NCI-H1930 (cell line): ENCODE data around the gene SNX12.
"Not testable (repeated sequence)": the region's sequence is repeated elsewhere in the genome, so short reads cannot be mapped to it uniquely, and the experiment has no call there.

Experiments
- DNase-seq, 2 experiments: peaks; one replicate each; lab custom pipeline; 2025; lab: John Stamatoyannopoulos, UW

Gene SNX12

DNA sequence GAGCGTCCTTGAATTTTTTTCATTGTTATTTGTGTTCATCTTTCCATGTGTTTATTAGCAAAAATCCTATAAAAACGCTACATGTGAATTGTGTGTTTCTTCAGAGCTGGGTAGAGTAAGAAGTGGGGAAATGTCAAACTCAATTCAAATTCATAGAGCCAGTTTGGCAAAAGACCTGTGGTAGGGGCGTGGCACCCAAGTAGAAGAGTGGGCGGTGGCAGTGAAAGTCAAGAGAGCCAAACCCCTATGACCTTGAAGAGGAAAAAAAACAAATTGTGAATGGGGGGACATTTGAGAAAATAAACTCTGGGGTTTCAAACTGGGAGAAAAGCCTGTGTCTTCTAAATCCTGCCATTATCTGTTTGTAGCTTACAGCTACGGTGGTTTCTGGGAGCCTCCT lies 23.1 kb upstream of the SNX12 start:
- DNase-seq = no peak

- no peak for DNase-seq
These were observed 17.8 kb upstream of the SNX12 start for GRCh38 chrX:71085900-71086299.

- no peak for DNase-seq
These were observed 14.7 kb upstream of the SNX12 start for GRCh38 chrX:71082822-71083221.

DNA sequence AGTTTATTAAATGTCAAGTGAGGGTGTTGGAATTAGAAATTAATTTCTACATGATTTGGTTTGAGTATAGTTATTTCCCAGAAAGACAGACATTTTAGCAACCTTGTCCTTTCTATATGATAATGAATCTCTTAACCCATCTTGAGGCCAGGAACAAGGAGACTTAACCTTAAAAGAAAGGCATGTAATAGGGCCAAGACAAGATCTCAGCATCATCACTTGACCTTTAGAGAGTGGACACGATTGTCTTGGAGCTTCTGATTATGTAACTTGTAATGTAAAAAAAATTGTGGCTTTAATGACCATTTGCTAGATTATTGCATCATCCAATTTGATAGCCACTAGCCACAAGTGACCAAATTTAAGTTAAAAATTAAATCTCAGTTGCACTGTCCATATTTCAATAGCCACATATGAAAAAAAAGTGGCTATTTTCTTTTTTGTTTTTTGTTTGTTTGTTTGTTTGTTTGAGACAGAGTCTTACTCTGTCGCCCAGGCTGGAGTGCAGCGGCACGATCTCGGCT lies 14.1 kb upstream of the SNX12 start:
- DNase-seq = no peak

DNA sequence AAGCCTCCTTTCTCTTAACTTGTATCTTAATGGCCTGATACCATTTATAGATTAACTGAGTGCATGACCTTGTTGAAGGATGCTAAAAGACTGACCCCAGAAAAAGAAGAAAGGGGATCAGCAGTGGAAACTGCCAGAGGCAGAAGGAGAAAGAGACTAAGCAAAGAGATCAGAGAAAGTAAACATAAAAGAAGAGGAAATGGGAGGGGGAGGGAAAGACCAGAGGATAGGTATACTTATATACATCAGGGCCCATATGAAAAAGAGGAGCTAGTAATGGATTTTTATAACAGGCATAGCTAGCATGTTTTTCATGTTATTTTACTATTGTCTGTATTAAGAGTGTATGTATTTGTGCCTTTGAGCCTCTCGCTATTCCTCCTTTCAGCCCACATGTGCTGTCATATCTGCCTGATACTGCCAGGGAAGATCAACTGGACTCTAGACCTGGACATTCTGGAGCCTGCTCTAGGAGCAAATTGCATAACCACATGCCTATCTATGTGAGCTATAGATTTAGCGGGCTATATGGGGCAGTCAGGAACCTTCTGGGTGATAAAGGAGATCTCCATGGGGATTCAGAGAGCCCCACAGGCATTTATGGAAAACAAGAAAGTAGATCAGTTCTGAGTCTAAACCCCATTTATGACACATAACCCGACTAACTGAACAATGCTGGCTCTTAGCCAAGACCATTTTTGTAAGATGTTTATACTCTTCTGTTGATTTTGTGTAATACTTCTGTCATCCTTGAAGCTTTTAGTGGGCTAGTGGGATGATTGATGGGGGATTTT lies 13.4 kb upstream of the SNX12 start:
- DNase-seq = no peak

GRCh38 chrX:71070531-71070930 lies 2.4 kb upstream of the SNX12 start:
- DNase-seq = no peak

DNA sequence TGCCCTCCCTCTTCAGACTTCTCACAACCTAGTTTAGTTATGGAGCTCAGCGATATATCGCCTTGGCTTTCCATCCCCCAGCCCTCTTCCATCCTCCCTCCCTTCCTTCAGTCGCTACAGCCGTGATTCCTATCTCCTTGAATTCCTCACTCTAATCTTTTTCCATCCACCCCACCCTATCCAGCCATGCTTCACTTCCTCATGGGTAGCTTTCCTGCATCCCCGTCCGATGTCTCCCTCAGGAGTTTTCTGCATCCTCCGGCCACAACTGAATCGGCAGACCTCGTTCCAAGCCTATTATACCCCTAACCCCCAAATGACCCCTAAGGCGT lies 456 bp downstream of the SNX12 start:
- DNase-seq = no peak

GRCh38 chrX:71067089-71067488 lies 1.0 kb downstream of the SNX12 start:
- DNase-seq = no peak

GRCh38 chrX:71060127-71060526 lies 8.0 kb downstream of the SNX12 start:
- no peak for DNase-seq

DNA sequence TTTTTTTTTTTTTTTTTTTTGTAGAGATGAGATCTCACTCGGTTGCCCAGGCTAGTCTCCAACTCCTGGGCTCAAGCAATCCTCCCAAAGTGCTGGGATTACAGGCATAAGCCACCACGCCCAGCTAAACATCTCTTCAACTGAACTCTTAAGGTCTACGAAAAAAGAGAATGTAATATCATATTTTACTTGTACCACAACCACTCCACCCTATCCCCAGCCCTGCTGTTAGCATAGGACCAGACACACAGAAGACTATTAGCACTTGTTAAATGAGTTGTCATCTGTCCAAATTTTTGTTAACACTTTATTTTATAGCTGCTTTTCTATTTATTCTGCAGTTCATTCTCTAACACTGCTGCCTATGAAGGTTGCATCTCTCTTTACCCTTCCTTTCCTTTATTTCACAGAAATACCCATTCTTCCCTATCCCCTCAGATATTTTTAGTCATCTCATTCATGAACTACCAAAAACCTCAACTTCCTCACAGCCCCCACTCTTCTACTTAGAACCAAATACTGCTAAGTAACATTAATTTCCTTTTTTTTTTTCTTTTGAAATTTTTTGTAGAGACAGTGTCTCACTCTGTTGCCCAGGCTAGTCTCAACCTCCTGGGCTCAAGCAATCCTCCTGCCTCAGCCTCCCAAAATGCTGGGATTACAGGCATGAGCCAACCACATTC lies 10.1 kb downstream of the SNX12 start:
- DNase-seq = no peak

GRCh38 chrX:71056867-71057266 lies 11.3 kb downstream of the SNX12 start:
- no peak for DNase-seq

DNA sequence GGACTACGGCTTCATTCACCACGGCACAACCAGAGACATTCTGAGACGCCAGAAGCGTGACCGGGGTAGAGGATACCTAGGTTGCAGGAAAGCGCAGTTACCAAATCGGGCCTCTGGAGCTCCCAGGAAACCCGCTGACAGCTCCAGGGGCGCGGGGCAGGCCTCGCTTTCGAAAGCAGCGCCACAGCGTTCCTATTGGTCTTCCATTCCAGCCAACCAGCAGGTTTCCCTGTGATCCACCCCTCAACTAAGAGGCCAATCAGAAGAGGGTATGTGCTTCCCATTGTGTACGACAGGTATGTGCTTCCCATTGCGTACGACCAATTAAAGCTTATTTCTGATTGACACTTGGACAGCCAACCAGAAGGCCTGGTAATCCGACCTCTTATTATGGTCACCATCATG lies 14.9 kb downstream of the SNX12 start:
- no peak for DNase-seq

DNA sequence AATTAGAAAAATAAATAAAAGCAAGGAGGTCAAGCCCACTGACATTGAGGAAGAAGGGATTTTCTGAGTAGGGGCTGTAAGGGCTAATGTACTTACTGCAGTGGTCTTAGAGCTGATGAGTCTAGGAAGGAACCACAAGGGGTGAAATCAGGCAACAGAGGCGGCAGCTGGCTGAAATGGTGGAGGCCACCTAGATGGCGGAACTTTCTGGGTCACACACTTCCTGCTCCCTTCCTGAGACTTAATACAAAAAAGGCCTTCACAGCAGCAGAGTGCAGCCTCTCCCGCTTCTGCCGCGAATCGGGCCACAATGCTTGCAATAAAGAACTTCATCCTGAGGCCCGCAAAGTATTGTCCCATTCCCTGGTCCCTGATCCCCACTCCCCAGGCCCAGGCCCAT lies 15.4 kb downstream of the SNX12 start:
- DNase-seq = no peak

- DNase-seq = not testable (repeated sequence)
These were observed 20.2 kb downstream of the SNX12 start for GRCh38 chrX:71047891-71048290.

- no peak for DNase-seq
These were observed 50.7 kb downstream of the SNX12 start for GRCh38 chrX:71017396-71017939.
